DMS53 treated with DMSO at 0.1 percent for 48 hours (cell line): Measurements from ENCODE around the gene ARSG.

ENCODE experiments used
- DNase-seq: peaks from one replicate; lab custom pipeline; 2025; ENCODE audit not compliant: unreplicated experiment; lab: John Stamatoyannopoulos, UW

Gene ARSG

GRCh38 chr17:68463211-68464019 is 172.1 kb downstream of the ARSG start:
- DNase-seq, result no peak

- DNase-seq, result no peak
These were observed 177.0 kb downstream of the ARSG start for GRCh38 chr17:68468334-68468733.

- no peak for DNase-seq
These were observed 177.5 kb downstream of the ARSG start for GRCh38 chr17:68468788-68469187.
